WTC11 (cell line): ENCODE results near the gene PRSS1. TPM values are rescaled to one million over a fixed set of nuclear protein-coding genes. Genes with fewer than 3 reads are reported as not detected.

ENCODE experiments used
- total RNA-seq: library from RNA; stranded (reverse); gene quantifications from 3 replicates; pipeline ENCODE4 v1.2.3, GENCODE V29; 2021

PRSS1 gene
- total RNA-seq, 1 experiment from 2014 or later, result 11.1 TPM

Other genes starting within 250 kb of the PRSS1 start
- gene PRSS2, start 21.5 kb downstream of the PRSS1 start, total RNA-seq, result 27.6 to 41.2 TPM (median 28.2 TPM) in 3 replicates
- 13.9 to 15.4 TPM (median 15.1 TPM) in 3 replicates for gene EPHB6, start 105.6 kb downstream of the PRSS1 start, total RNA-seq
- 0.63 to 2.0 TPM (median 0.80 TPM) in 3 replicates for gene TRPV6, start 136.3 kb downstream of the PRSS1 start, total RNA-seq
- not detected in 3 replicates for gene TRPV5, start 184.3 kb downstream of the PRSS1 start, total RNA-seq
- not detected in 3 replicates for gene LLCFC1, start 190.0 kb downstream of the PRSS1 start, total RNA-seq
- gene KEL, start 212.9 kb downstream of the PRSS1 start, total RNA-seq, result 0.87 to 2.8 TPM (median 2.5 TPM) in 3 replicates